DOHH2 (cell line): ENCODE data around the gene ZNF22.

Source experiments
- CTCF ChIP-seq: fragments of 200-600 bp; sonication (generic); IDR thresholded peaks from one replicate; pipeline ENCODE4 v1.5.1; 2014; ENCODE audit warnings: antibody characterized with exemption, mild to moderate bottlenecking, low read depth, low read length; ENCODE audit not compliant: poor library complexity, severe bottlenecking
- EZH2phosphoT487 ChIP-seq: fragments of 200-600 bp; sonication (generic); IDR thresholded peaks from 2 replicates; pipeline ENCODE4 v1.6.1; 2017; ENCODE audit warnings: borderline replicate concordance, mild to moderate bottlenecking, antibody characterized with exemption, low read length, moderate library complexity, mixed read lengths

GRCh38 chr10:44978570-44979280 lies 22.0 kb upstream of the ZNF22 start, which contains the start of gene DEPP1:
- TF ChIP-seq CTCF (no peak), EZH2phosphoT487 (no peak)
